Body of pancreas (tissue), 4 donors: ENCODE results near the gene TFAP2D.

Experiments
- CTCF ChIP-seq, 7 experiments: fragments of 450-650 bp in 4 of 7; fragments of 200-600 bp in 3 of 7; sonication (generic) in 3 of 7; IDR thresholded peaks; one replicate each; pipeline ENCODE4 v1.5.1; 2016 to 2019; ENCODE audit warnings: antibody characterized with exemption in 7 of 7
- POLR2A ChIP-seq, 3 donors: fragments of 450-650 bp; IDR thresholded peaks; one replicate each; pipeline ENCODE4 v1.6.1; 2016; ENCODE audit warnings: antibody characterized with exemption in 3 of 3, mild to moderate bottlenecking in 2 of 3

DNA sequence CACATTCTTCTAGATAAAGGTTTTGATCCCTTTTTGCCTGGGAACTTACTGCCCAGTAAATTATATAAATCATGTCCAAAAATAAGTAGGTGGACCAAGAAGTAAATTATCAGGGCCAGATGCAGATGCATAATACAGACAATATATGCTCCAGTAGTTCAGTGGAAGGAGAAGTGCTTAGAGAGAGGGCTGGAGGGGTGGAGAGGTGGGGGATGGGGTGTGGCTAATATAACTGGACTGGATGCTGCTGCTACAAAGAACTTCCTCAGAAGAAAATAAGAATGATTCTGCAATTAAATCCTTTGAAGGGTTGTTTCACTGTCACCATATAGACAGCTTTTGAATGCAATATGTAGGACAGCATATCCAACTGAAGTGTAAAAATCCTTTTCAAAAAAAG lies 14.8 kb upstream of the TFAP2D start:
- no peak for TF ChIP-seq CTCF (IDR thresholded peaks at IDR 0.05)
- TF ChIP-seq POLR2A (IDR thresholded peaks at IDR 0.05) = no peak
